GM19452 (cell line): ENCODE measurements around the gene ZNF488.
"Not testable (repeated sequence)": the region's sequence is repeated elsewhere in the genome, so short reads cannot be mapped to it uniquely, and the experiment has no call there.

ENCODE experiments used
- ATAC-seq: cut with Tn5 transposase; IDR thresholded peaks from one replicate; pipeline ENCODE4 v1.9.1; 2021; ENCODE audit not compliant: unreplicated experiment

Gene ZNF488

DNA sequence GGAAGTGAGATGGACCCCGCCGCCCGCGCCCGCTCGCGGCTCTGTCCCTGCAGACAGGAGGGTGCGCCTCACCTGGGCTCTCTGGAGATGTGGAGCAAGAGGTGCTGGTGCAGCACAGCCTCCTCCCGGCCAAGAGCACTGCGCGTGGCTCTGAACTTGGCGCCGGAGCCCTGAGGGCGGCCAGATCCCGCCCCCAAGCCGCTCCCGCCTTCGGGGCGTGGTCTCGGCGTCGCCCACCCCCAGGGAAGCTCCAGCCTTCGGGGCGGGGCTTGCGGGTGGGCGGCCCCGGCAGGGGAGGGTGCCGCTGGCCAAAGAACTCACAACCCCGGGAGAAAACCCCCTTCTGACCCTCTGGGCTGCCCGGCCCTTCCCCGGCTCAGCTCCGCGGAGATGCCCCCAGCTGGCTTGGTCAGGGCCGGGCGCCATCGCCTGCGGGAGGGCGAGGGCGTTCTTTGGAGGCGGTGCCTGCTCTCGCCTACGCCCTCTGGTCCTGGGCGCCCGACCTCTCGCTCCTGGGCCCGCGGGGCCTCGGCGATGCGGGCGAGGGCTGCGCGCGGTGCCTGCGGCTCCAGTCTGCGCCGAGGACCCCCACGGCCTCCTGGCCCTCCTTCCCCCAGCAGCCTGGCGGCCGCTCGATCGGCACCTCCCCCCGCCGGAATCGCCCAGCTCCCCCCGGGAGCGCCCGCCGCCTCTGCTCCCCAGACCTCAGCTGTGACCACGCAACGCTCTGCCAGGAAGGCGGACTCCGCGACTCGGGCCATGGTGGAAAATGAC lies at the start of gene ZNF488:
Gene ZNF488 (minus strand): TSS at position 146 of the 774 bp plus-strand sequence. CDS start 15,464 bp downstream, outside the sequence.
- ATAC-seq: peak; percentile 91

- no peak for ATAC-seq
Observed at GRCh38 chr10:47425813-47426419, 41.8 kb upstream of the ZNF488 start.

- no peak for ATAC-seq
Observed at GRCh38 chr10:47424231-47424630, 40.1 kb upstream of the ZNF488 start.

DNA sequence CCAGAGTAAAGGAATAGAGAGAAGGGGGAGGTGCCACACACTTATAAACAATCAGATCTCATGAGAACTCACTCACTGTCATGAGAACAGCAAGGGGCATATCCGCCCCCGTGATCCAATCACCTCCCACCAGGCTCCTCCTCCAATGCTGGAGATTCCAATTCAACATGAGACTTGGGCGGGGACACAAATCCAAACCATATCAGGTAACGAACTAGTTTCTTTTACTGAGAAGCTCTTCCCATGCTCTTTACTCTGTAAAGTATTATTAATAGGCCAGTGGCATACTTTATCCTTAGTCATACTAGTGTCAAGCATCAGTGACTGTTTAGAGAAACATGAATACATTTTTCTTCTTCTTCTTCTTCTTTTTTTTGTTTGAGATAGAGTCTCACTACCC lies 39.4 kb upstream of the ZNF488 start:
- ATAC-seq: no peak

DNA sequence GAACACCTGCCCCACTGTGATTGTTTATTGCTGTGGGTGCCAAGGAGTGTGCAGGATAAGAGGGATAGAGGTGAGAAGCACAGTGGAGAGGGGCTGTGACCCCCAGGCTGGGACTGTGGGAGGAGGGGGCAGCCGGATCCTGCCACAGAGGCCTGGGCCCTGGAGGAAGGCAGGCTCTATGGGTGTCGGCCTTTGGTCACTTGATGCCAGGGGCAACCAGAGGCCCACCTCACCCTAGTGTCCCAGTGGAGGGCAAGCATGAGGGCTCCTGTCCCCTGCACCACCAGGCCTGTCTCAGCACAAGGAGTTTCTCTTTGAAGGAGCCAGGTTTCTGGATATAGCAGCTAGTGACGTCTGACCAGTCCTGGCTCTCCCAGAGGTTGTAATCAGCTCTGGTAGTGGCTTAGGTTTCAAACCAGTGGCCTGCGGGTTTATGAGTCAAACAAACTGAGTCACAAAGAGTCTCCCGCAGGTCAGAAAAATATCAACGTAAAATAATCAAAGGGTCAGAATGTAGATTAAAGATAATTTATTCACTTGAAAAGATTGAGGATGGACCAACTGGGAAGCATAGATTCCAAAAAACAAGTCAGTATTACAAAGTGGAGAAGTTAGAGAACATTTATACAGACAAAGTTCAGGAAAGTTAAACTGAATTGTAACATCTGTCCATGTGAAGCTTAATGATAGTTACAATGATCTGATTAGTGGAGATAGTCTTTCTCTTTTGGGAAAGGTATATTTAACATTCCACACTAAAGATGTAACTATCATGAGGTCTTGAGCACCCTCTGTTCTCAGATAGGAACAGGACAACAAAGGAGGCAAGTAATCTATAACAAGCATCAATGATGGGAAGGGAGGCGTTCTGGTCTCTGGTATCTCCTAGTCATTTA lies 37.2 kb upstream of the ZNF488 start:
- ATAC-seq: no peak

- ATAC-seq: no peak
Observed at GRCh38 chr10:47420305-47421056, 36.4 kb upstream of the ZNF488 start.

DNA sequence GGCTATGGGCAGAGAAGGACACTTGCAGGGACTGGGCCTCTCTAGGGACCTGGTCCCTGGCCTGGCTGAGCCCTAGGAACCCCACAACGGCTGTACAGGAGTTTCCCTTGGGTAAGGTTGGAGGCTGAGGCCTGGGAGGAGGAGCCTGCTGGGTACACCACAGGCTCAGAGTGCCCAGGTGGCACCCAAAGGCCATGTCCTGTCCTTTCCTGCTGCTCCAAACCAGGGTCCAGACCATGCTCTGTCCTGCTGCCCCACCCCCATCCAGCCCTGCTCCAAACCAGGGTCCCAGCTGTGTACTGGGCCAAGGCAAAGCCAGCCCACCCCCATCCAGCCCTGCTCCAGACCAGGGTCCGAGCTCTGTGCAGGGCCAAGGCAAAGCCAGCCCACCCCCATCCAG lies 35.3 kb upstream of the ZNF488 start:
- no peak for ATAC-seq

GRCh38 chr10:47418966-47419365 lies 34.9 kb upstream of the ZNF488 start:
- no peak for ATAC-seq

DNA sequence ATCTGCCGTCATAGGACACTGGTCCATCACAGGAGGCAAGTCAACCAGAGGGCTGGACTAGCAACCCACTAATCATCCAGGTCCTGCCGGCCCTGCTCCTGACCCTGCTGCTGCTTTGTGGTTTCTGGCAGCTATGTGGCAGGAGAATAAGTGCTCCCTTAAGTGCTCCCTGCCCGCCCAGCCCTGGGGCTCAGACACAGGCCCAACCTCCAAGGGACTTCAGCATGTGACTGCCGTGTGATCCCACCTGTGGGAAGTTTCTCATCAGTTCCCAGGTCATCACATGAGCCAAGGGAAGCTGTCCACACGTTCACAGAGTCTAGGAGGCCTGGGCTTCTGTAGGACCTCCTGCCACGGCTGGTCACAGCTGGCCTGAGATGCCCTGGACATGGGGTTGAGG lies 34.2 kb upstream of the ZNF488 start:
- no peak for ATAC-seq

DNA sequence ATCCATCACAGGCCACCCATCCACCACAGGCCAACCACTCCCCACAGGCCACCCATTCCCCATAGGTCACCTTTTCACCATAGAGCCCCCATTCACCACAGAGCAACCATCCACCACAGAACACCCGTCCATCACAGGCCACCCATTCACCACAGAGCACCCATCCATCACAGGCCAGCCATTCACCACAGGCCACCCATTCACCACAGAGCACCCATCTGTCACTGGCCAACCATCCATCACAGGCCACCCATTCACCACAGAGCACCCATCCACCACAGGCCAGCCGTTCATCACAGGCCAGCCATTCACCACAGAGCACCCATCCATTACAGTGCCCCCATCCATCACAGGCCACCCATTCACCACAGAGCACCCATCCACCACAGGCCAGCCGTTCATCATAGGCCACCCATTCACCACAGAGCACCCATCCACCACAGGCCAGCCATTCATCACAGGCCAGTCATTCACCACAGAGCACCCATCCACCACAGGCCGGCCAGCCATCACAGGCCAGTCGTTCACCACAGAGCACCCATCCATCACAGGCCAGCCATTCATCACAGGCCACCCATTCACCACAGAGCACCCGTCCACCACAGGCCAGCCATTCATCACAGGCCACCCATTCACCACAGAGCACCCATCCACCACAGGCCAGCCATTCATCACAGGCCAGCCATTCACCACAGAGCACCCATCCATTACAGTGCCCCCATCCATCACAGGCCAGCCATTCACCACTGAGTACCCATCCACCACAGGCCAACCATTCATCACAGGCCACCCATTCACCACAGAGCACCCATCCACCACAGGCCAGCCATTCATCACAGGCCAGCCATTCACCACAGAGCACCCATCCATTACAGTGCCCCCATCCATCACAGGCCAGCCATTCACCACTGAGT lies 32.5 kb upstream of the ZNF488 start:
- not testable (repeated sequence) for ATAC-seq

DNA sequence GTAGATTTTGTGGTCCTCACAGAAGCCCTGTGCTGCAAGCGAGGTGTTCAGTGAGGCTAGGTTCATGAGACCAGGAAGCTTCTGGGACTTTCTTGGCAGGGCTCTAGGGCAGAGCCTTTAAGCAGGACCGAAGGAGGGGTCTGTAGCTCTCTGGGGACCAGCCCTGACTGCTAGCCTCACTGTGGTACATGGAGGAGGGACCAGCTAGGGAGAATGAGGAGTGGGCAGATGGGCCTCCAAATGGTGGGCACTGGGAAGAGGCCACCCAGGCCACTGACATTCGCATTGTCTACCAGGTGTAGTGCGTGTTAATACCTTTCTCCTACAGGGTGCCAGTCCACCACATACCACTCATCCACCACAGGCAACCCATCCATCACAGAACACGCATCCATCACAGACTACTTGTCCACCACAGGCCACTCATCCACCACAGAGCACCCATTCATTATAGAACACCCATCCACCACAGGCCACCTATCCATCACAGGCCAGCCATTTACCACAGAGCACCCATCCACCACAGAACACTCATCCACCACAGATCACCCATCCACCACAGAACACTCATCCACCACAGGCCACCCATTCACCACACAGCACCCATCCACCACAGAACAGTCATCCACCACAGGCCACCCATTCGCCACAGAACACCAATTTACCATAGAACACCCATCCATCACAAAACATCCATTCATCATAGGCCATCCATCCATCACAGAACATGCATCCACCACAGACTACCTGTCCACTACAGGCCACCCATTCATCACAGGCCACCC lies 31.6 kb upstream of the ZNF488 start:
- no peak for ATAC-seq

DNA sequence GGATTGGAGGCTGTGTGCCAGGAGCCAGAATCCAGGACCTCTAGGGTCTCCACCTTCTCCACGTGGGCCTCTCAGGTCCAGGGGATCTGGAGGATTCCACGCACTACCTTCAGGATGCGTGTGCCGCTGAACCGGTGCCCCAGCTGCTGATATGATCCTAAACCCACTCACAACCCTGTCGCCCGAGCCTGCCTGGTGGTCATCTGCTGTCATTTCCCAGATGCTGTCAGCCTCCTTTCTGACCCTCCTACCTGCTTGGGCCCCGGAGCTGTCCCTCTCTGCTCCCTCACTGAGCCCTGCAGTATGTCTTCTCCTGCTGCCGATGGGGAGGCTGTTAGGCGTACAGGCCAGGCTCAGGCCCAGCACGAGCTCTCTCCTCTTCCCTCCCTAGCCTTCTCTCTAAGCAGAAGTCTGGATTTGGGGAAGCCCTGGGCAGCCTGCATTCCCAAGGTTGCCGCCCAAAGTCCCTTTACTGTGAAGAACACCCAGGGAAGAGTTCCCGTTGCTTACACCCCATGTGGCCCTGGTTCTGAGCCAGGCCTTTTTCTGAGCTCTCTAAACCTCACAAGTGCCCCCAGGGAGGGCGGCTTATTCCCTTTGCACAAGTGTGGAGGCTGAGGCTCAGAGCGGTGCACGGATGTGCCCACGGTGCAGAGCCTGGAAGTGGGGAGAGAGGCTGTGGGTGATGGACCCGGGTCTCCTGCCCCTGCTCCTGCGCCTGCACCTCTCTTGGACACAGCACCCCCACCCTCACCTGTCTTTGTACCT lies 30.8 kb upstream of the ZNF488 start:
- no peak for ATAC-seq

DNA sequence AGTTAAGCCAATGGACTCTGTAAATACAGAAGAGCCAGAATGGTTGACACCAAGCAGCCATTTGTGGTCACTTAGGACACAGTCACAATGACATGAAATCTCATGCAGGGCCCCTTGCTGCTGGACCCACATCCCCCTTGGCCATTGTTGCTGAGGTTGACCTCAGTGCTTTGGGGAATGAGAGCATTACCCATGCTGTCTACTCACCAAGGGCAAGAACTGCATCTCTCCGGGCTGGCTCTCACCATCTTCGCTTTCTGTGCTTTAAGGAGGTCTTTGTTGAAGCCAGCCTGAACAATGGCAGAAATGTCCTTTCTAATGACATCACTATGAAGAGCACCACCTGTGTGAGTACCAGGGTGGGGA lies 30.1 kb upstream of the ZNF488 start:
- ATAC-seq: no peak

DNA sequence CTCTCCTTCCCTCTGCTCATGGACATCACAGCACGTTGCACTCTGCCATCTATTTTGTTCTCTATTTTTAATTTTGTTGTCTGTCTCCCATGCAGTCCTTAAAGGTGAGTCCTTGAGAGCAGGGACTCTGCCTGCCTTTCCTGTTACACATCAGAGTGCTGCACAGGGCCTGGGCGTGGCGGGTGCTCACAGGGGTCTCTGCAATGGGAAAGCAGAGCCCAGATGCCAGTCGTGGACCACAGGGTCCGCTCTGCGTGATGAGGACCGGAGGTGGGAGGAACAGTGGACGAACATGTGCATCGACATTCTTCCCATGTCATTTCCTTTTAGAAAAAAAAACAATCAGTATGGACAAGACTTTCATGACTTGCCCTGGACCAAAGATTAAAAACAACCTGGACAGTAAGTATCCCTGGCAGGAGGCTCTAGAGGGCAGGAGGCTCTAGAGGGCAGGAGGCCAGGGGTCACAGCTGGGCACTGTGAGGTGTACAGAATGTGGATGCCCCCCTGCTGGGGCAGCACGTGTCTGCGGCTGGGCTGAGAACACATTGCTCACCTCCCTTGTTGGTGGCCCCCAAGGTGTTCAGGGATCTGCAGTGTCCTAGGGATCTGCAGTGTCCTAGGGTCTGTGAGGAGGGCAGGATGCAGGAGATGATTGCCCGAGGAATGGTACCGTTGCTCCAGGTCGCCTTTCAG lies 29.6 kb upstream of the ZNF488 start:
- no peak for ATAC-seq

DNA sequence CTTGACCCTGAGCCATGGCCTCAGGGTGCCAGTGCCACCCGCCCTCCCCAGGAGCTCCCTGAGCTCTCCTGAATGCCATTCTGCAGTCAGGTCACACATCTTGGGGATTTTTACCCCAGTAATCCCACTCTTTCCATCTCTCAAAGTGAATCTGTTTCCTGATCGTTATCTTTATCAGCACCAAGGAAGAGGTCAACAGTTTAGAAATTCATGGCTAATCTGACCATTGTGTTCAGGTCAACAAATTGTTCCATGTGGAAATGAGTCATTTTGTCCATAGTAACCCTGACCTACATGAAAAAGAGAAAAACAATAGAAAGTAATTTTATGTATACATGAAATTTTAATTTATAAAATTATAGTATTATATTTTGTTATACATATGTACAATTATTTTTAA lies 28.8 kb upstream of the ZNF488 start:
- no peak for ATAC-seq

DNA sequence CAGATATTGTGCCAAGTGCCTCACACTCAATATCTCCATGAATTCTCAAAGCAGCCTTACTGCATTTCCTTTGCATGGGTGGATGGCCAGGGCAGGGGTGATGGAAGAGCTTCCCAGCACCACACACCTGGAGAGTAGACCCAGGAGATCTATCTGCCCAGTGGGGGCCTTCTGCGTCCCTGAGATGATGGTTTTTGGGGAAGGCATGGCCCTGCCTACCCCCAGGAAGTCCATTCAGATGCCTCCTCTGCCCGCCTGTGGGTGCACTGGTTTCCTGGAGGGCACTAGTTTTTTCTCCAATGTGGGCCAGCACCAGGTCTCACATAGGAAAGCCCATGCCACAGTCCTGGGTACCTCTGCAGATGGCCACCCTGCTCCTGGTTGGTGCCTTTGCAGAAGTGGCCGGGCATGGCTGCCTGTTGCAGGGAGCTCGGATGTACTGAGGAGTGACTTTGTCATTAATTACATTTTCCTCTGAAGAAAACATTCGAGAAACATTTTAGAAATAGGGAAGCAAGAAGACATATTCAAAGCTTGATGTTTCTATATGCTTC lies 28.2 kb upstream of the ZNF488 start:
- no peak for ATAC-seq

DNA sequence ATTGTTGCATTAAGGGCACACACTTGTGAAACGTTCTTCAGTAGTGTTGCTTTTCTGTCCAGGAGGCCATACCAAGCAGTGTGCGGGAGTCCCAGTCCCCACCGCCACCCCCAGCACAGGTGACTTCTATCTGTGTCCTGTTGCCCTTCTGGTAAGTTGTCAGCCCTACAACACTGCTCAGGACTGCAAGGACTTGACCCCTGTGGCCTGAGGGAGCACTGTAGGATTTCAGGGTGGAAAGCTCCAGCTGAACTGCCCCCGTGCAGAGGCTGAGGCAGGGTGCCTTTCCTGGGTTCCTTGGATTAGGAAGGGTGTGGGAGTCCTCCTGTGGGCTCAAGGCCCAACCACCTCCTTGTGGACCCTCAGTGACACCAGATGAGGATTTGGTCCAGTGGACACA lies 26.8 kb upstream of the ZNF488 start:
- no peak for ATAC-seq

GRCh38 chr10:47410271-47410670 lies 26.2 kb upstream of the ZNF488 start:
- no peak for ATAC-seq
